ENCODE results near the gene MYOZ1.
"Not testable (repeated sequence)": the region's sequence is repeated elsewhere in the genome, so short reads cannot be mapped to it uniquely, and the experiment has no call there.

MYOZ1 gene

GRCh38 chr10:73641328-73642060 lies at the start of gene MYOZ1:
Gene MYOZ1 (minus strand): TSS chr10:73641474. CDS start chr10:73640017, 1,457 bp downstream.
- no peak for DNase-seq (ENCODE audit: low read depth)

GRCh38 chr10:73690755-73691154 lies 49.5 kb upstream of the MYOZ1 start:
- not testable (repeated sequence) for DNase-seq (ENCODE audit: low read depth)

- not testable (repeated sequence) for DNase-seq (ENCODE audit: low read depth)
Measured at GRCh38 chr10:73689596-73689995, 48.3 kb upstream of the MYOZ1 start.

GRCh38 chr10:73687641-73688040 lies 46.4 kb upstream of the MYOZ1 start:
- not testable (repeated sequence) for DNase-seq (ENCODE audit: low read depth)

- not testable (repeated sequence) for DNase-seq (ENCODE audit: low read depth)
Measured at GRCh38 chr10:73674546-73674945, 33.3 kb upstream of the MYOZ1 start.

- not testable (repeated sequence) for DNase-seq (ENCODE audit: low read depth)
Measured at GRCh38 chr10:73668378-73668777, 27.1 kb upstream of the MYOZ1 start.

GRCh38 chr10:73666153-73666809 lies 25.0 kb upstream of the MYOZ1 start:
- not testable (repeated sequence) for DNase-seq (ENCODE audit: low read depth)

- DNase-seq (ENCODE audit: low read depth), result not testable (repeated sequence)
Measured at GRCh38 chr10:73665581-73665980, 24.3 kb upstream of the MYOZ1 start.

- not testable (repeated sequence) for DNase-seq (ENCODE audit: low read depth)
Measured at GRCh38 chr10:73664156-73665040, 23.1 kb upstream of the MYOZ1 start.

GRCh38 chr10:73663621-73664020 lies 22.3 kb upstream of the MYOZ1 start:
- not testable (repeated sequence) for DNase-seq (ENCODE audit: low read depth)

GRCh38 chr10:73662705-73663104 lies 21.4 kb upstream of the MYOZ1 start:
- not testable (repeated sequence) for DNase-seq (ENCODE audit: low read depth)

GRCh38 chr10:73655990-73656298 lies 14.7 kb upstream of the MYOZ1 start, which contains the start of gene SYNPO2L:
Gene SYNPO2L (minus strand): TSS chr10:73656029. CDS start chr10:73655922, 107 bp downstream.
- DNase-seq (ENCODE audit: low read depth), result no peak

GRCh38 chr10:73655257-73655989 lies 14.1 kb upstream of the MYOZ1 start:
- DNase-seq (ENCODE audit: low read depth), result no peak

GRCh38 chr10:73653701-73654100 lies 12.4 kb upstream of the MYOZ1 start:
- DNase-seq (ENCODE audit: low read depth), result no peak

GRCh38 chr10:73653195-73653594 lies 11.9 kb upstream of the MYOZ1 start:
- no peak for DNase-seq (ENCODE audit: low read depth)

GRCh38 chr10:73650537-73651331 lies 9.5 kb upstream of the MYOZ1 start:
- no peak for DNase-seq (ENCODE audit: low read depth)

- DNase-seq (ENCODE audit: low read depth), result no peak
Measured at GRCh38 chr10:73649876-73650536, 8.7 kb upstream of the MYOZ1 start.

- no peak for DNase-seq (ENCODE audit: low read depth)
Measured at GRCh38 chr10:73648975-73649829, 7.9 kb upstream of the MYOZ1 start.

GRCh38 chr10:73647875-73648651 lies 6.8 kb upstream of the MYOZ1 start:
- DNase-seq (ENCODE audit: low read depth), result no peak
